CD1c-positive myeloid dendritic cell (primary cell): Measurements from ENCODE around the gene B2M.
"Not testable (repeated sequence)": the region's sequence is repeated elsewhere in the genome, so short reads cannot be mapped to it uniquely, and the experiment has no call there.

Source experiments
- DNase-seq: peaks from one replicate; pipeline ENCODE4 v3.0.0-alpha.2; 2016; ENCODE audit errors: extremely low spot score

The B2M gene

GRCh38 chr15:44711096-44711742, at the start of gene B2M, which contains the start of gene PATL2:
Gene B2M, plus strand, starts transcription at chr15:44711517. Its CDS starts 30 bp downstream, at chr15:44711547.
Gene PATL2, minus strand, starts transcription at chr15:44711323. Its CDS starts 34,833 bp downstream, at chr15:44676490.
- peak; percentile 99 for DNase-seq

- DNase-seq: peak; percentile 44
Measured at GRCh38 chr15:44661576-44661975, 49.7 kb upstream of the B2M start.

GRCh38 chr15:44662478-44663409, 48.6 kb upstream of the B2M start:
- peak; percentile 90 for DNase-seq

- peak; percentile 99 for DNase-seq
Measured at GRCh38 chr15:44663410-44664308, 47.7 kb upstream of the B2M start, which contains the start of gene SPG11. Gene SPG11, minus strand, starts transcription at chr15:44663662. Its CDS starts 15 bp downstream, at chr15:44663647.

GRCh38 chr15:44666210-44667038, 44.9 kb upstream of the B2M start:
- peak; percentile 41 for DNase-seq

DNA sequence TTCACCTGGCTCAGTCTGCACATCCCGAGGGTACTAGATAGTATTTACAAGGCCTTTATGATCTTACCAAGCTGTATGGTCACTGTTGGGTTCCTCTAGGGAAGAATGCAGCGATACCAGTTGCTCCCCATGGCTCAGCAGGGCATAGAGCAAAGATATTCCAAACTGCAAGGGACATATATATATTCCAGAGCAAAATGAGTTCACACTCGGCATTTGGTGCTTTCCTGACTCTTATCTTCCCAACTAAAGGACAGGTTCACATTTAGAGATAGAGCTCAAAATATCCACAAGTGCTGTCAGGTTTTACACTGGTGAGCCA, 44.3 kb upstream of the B2M start:
- DNase-seq: no peak

- DNase-seq: no peak
Measured at GRCh38 chr15:44668921-44669320, 42.4 kb upstream of the B2M start.

DNA sequence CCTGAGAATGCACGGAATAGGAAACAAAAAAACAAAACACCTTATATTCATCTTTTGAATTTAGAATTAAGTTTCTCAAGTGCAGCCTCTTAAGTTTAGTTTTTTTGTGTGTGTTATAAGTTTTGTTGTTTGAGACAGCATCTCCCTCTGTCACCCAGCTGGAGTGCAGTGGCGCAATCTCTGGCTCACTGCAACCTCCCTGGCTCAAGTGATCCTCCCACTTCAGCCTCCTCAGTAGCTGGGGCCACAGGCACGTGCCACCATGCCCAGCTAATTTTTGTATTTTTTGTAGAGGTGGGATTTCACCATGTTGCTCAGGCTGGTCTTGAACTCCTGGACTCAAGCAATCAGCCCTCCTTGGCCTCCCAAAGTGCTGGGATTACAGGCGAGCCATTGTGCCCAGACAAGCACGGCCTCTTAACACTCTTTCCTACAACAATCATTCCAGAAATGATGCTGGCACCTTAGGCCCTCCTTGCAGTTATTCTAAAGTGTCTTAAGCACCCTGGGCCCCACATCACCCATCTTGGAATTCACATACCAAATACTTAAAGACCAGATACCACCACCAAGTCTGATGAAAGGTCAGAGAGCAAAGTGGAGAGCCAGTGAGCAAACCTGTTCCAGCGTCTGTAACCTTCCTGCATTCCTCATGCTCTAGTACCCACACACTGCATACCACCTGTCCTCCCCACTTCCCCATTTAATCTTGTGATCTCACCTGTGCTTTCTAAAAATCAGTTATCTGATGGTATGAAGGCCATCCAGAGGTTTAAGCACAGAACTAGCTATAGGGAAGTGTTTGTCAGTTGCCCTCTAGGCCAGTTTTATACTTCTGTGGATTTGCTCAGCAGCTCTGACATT, 41.0 kb upstream of the B2M start:
- DNase-seq: no peak

DNA sequence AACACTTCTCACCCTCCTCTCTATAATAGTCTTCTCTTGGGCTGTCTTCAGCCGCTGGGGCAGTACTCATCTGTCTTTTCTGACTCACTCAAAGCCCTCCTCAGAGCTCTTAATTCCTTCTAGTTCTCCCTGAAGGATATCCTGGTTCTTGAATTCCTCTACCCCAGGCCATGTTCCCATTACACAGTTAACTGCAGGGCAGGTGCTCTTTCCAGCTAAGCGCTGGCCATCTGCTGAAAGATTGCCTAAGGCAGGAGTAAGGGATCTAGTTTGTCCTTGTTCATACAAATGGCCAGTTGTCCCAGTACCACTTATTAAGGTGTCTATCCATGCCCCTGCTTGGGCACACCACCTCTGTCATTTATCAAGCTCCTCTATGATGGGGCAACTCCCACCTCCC, 37.7 kb upstream of the B2M start:
- no peak for DNase-seq

- no peak for DNase-seq
Measured at GRCh38 chr15:44675911-44676310, 35.4 kb upstream of the B2M start.

DNA sequence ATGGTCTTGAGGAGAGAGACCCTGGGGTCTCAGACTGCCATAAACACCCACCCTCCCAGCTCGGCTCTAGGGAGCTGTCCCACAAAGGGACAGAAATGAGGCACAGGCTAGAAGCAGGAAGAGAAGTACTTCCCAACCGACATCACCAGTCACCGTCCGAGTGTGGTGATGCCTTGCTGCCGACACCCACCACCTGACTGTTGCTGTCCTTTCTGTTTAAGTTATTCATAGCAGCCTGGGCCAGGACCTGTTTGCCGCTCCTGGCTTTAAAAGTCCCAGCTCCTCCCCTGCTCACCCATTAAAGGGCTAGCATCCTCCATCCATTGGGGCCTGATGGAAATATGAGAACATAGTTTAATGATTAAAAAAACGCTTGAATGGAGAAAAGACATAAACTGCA, 34.6 kb upstream of the B2M start:
- peak; percentile 10 for DNase-seq

DNA sequence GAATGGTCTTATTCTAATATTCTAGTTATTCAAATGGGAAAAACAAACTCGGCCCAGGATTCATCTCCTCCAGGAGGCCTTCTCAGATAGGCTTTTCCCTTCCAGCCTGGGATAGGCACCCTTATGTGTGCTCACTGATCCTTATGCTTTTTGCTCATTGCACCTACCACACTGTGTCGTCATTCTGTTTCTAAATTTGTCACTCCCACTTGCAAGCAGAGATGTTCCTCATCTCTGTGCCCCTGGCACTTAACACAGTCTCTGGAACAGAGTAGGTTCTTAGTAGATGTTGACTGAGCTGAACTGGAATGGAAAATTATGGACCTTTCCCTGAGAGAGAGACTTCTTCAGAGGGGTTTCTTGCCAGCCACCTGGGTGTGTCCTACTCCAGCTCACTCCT, 29.1 kb upstream of the B2M start:
- DNase-seq: peak; percentile 55

DNA sequence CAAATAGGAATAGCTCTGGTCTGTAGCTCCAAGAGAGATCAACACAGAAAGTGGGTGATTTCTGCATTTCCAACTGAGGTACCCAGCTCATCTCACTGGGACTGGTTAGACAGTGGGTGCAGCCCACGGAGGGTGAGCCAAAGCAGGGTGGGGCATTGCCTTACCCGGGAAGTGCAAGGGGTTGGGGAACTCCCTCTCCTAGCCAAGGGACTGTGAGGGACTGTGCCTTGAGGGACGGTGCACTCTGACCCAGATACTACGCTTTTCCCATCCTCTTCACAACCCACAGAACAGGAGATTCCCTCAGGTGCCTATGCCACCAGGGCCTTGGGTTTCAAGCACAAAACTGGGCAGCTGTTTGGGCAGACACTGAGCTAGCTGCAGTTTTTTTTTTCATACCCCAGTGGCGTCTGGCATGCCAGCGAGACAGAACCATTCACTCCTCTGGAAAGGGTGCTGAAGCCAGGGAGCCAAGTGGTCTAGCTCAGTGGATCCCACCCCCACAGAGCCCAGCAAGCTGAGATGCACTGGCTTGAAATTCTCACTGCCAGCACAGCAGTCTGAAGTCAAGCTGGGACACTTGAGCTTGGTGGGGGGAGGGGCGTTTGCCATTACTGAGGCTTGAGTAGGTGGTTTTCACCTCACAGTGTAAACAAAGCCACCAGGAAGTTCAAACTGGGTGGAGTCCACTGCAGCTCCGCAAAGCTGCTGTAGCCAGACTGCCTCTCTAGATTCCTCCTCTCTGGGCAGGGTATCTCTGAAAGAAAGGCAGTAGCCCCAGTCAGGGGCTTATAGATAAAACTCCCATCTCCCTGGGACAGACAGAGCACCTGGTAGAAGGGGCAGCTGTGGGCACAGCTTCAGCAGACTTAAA, 28.3 kb upstream of the B2M start:
- peak; percentile 61 for DNase-seq

GRCh38 chr15:44689318-44689717, 22.0 kb upstream of the B2M start:
- not testable (repeated sequence) for DNase-seq

GRCh38 chr15:44690245-44690644, 21.1 kb upstream of the B2M start:
- DNase-seq: not testable (repeated sequence)

- DNase-seq: no peak
Measured at GRCh38 chr15:44692659-44693058, 18.7 kb upstream of the B2M start.

GRCh38 chr15:44694416-44694815, 16.9 kb upstream of the B2M start:
- DNase-seq: no peak

GRCh38 chr15:44695294-44695693, 16.0 kb upstream of the B2M start:
- DNase-seq: no peak

GRCh38 chr15:44697014-44697413, 14.3 kb upstream of the B2M start:
- no peak for DNase-seq
